ENCODE measurements around the gene CELF1. TPM values are rescaled to one million over a fixed set of nuclear protein-coding genes. Genes with fewer than 3 reads are reported as not detected.
"Not testable (repeated sequence)": the region's sequence is repeated elsewhere in the genome, so short reads cannot be mapped to it uniquely, and the experiment has no call there.

CELF1 gene
- total RNA-seq, 1 experiment from 2014 or later, result 74.4 TPM

DNA sequence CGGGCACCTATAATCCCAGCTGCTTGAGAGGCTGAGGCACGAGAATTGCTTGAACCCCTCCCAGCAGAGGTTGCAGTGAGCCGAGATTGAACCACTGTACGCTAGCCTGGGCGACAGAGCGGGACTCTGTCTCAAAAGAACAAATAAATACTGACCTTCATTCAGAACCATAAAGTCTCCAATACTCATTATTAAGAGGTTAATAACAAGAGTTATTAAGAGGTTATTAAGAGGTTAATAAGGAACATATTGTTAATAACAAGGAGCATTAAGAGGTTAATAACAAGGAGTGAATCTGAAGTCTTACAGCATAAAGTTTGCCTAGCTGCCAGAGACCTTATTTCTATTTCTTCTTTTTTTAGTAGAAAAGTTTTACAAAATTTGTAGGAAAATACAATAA, 7.6 kb downstream of the CELF1 start:
- DNase-seq (ENCODE audit: extremely low read depth, low read depth), result no peak

DNA sequence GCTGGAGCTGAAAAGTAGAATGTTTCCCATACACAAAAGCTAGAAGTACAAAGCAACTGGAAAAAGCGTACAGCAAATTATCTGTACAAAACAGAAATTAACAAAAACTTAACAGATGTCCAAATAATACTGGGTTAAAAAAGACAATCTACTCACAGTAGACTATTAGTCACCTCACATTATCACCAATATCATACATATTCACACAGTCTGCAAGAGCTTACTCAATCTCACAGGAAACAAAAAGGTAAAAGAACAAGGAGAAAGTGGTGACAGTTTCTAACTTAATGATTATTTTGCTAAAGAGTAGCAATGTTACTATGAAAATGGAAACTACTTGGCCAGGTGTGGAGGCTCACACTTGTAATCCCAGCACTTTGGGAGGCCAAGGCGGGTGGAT, 11.9 kb downstream of the CELF1 start:
- no peak for DNase-seq (ENCODE audit: extremely low read depth, low read depth)

DNA sequence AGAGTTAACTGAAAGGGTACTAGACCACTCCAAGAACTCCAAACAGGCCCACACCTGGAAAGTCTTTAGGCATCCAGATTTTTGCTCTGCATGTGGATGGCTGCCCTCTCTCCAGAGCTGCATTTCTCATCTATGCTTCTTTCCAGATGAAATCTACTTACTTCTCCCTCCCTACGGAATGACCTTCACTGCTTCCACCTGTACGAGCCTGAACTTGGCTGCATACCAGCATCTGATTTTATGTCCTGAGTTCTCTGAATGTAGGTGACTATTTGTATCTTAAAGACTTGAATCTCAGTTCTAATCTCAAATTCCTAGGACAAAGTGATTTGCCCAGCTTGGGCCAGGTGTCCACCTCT, 13.3 kb downstream of the CELF1 start:
- DNase-seq (ENCODE audit: extremely low read depth, low read depth), result no peak

DNA sequence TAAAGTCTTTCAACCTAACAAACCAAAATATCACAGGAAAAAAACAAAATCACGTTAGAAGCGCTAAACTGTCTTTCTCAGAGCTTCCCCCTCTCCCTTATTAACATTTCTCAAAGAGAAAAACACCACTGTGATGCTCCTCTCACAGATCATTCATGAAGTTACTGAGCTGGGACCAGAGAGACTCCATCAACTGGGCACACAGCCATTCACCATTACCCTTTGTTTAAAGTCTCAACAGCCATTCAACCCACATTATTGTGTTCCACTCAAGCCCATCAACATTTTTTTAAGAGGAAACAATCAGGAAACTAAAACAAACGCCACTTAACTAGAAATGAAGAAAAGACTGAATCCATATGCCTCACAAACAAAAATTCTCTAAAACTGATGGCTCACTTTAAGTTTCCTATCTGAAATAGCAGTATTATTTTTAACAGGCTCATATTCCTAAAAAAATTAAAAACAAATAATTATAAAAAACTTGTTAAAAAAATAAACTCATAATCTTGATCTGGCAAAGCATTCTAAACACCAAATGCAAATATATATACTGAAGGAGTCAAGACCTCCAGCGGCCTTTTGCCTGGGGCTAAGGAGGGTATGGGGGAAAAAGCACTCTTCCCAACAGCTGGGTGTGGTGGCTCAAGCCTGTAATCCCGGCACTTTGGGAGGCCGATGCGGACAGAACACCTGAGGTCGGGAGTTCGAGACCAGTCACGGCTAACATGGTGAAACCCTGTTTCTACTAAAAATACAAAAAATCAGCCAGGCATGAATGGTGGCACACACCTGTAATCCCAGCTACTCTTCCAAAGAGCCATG, 14.0 kb downstream of the CELF1 start:
- no peak for DNase-seq (ENCODE audit: extremely low read depth, low read depth)

DNA sequence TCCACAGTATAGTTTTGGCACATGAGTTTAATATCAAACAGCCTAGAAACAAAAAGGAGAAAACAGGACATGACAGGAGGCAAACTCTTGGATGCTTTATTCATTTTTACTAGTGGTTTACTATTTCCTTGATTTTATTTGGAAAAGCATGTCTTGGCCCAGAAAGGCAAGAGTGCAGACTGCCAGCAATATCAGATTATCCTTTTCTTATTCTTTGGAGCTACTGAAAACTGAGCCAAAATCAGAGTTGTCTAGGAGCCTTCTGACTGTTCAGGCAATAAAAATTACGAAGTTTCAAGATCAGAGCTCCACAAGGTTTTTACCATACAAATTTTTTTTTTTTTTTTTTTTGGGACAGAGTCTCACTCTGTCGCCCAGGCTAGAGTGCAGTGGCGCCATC, 16.0 kb downstream of the CELF1 start:
- no peak for DNase-seq (ENCODE audit: extremely low read depth, low read depth)

DNA sequence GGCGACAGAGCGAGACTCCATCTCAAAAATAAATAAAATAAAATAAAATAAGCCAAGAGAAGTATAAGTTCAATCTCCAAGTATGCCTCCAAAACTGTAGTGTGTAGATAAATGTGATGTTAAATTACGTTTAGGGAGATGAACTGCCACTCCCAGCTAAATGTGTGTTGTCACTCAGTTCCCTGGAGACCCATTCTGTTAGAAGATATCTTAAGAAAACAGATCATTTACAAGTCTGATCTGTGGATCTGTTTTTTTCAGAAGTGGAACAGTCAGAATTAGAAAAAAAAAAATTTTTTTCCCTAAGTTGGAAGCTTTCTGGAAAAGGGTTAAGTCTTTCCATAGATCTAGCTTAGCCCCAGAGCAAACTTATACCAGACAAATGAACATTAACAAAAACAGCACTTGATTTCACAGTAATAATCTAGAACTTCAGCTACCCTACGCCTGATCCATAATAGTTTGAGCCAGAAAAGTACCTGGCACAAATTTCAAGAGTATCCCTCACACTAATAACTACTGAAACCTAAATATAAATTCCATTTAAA, 18.2 kb downstream of the CELF1 start:
- no peak for DNase-seq (ENCODE audit: extremely low read depth, low read depth)

DNA sequence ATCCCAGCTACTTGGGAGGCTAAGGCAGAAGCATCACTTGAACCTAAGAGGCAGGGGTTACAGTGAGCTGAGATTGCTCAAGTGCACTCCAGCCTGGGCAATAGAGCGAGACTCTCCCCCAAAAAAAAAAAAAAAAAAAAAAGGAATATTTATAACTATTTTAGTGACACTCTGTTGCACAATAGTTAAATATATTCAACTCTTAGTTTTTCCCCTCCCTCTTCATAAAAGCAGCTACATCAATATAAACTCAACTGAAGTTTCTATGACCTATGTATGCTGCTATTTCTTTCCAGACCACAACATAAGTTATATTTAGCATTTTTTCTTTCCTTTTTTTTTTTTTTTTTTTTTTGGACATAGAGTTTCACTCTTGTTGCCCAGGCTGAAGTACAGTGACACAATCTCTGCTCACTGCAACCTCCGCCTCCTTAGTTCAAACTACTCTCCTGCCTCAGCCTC, 19.2 kb downstream of the CELF1 start:
- no peak for DNase-seq (ENCODE audit: extremely low read depth, low read depth)

DNA sequence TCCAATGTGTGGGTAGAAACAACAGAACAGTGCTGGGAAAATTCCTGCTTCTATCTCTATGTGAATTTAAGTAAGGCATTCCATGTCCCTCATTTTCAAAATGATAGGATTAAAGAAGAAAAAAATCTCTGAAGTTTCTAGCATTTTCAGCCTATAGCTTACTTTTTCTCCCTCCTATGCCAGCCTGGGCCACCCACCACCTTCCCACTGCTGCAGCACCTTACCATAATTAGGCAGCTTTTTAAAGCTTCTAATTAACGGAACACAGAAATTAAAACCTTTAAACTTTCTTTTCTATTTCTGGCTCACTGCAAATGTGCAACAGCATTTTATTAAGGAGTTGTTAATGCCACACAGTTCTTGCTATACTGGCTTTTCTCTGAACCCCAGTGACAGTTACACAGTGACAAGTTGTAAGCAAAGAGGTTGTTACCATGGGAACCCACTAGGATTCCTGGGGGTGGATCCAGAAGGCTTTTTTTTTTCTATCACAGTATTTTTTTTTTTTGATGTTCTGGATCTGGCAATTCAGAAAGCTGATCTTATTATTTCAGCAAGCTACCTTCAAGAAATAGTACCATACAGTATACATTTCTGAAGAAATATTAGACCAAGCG, 20.2 kb downstream of the CELF1 start:
- DNase-seq (ENCODE audit: extremely low read depth, low read depth), result no peak

DNA sequence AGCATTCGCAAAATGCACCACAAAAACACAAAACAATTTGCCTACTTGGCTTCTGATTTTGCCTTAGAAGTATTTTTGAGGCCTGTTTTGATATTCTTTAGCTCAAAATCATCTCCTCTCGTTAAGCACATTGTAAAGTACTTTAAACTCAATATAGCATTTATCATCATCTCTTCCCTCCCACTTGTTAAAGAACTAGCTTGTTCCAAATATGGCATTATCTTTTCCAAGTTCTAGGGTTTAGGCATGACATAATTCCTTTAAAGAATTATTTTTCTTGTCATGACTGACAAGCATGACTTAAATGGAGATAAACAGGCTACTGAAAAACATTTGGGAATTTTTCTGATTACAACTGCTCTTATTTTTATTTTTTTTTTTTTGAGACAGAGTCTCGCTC, 21.3 kb downstream of the CELF1 start:
- DNase-seq (ENCODE audit: extremely low read depth, low read depth), result no peak

DNA sequence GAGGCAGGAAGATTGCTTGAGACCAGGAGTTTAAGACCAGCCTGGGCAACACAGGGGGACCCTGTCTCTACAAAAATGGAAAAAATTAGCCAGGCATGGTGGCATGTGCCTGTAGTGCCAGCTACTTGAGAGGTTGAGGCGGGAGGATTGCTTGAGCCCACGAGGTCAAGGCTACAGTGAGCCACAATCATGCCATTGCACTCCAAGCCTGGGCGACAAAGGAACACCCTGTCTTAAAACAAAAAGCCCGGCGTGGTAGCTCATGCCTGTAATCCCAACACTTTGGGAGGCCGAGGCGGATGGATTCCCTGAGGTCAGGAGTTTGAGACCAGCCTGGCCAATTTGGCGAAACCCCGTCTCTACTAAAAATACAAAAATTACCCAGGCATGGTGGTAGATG, 22.2 kb downstream of the CELF1 start:
- DNase-seq (ENCODE audit: extremely low read depth, low read depth), result not testable (repeated sequence)

DNA sequence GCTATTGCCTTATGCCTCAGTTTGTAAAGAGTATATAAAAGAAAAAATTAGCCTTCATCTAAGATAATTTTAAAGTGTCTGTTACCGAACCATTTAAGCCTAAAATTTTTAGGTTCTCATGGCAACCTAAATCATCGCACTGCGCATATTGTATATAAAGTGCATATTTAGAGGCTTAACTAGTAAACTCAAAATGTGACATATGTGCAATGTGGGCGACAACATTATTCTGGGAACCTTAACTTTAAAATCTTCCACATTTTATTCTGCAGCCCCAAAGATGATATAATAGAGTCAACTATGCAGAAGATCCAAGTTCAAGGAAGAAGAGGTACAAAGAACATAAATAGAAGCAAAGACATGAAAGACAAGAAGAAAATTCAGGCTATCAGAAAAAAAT, 23.0 kb downstream of the CELF1 start:
- DNase-seq (ENCODE audit: extremely low read depth, low read depth), result no peak

DNA sequence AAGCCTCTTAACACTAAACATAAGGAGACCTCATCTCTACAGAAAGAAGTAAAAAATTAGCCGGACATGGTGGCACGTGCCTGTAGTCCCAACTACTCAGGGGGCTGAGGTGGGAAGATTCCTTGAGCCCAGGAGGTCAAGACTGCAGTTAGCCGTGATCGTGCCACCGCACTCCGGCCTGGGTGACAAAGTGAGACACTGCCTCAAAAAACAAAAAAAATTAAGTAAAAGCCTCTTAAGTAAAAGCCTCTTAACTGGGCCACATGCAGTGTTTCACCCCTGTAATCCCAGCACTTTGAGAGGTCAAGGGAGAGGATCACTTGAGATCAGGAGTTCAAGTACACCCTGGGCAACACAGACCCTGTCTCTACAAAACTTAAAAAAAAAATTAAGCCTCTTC, 25.7 kb downstream of the CELF1 start:
- DNase-seq (ENCODE audit: extremely low read depth, low read depth), result no peak

DNA sequence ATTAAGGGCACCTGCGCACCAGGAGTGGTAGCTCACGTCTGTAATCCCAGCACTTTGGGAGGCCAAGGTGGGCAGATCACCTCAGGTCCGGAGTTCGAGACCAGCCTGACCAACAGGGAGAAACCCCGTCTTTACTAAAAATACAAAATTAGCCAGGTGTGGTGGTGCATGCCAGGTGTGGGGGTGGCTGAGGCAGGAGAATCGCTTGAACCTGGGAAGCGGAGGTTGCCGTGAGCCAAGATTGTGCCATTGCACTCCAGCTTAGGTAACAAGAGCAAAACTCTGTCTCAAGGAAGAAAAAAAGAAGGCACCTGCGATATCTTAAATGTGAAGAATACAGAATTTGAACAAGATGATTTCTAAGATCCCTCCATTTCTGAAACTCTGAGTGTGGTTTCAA, 26.9 kb downstream of the CELF1 start:
- not testable (repeated sequence) for DNase-seq (ENCODE audit: extremely low read depth, low read depth)

DNA sequence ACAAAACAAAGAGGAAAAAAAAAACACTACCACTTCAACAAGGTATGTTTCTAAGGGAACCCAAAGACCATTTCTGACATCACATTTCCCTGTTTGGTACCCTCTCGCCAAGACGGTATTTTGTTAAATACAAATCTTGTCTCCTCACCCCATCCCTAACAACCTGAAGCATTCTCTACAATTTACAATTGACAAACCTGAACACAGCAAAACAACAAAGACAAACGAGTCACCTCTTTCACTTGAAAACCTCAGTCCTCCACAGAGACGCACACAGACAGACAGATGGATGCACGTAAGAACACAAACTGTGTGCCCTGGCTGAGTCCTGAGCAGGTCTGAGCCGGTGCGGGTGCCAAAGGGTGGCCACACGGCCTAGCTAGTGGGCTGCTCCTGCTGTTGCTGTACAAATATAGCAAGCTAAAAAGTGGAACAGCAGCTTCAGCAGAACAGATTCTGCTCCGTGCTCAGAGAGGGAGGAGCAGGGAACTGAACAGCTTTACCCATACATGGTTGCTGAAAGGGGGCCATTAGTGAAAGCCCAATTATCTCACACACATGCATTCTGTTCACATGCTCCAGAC, 28.5 kb downstream of the CELF1 start:
- DNase-seq (ENCODE audit: extremely low read depth, low read depth), result no peak

DNA sequence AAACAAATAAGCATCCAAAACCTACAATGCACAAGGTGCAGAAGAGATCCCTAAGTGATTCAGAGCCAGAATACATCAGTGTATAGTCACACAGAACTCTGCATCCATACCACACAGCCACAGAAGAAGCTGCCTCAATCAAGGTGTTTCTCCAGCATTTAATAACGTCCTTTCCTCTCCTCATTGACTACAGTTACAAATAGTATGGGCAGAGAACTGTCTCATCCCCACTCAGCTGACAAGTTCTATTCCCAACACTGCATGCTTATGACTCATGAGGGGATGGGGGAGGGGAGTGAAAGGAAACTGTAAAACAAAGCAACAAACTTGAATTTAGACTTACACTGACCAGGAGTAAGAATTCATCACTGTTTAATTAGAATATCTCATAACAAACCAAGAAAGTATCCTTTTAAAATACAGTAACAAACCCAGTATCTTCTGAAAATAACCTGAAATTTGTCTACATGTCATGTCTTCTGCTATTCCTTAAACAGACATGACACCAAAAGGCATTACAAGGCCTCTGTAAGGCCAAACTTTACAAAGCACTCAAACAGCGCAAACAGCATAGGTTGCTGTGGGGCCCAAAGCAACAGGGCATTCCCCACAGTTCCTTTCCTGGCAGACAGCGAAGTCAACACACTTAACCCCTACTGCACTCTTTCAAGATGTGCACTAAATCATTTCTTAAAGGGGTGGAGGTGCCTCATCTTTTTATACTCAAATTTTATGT, 29.3 kb downstream of the CELF1 start:
- peak; percentile 24 for DNase-seq (ENCODE audit: extremely low read depth, low read depth)

DNA sequence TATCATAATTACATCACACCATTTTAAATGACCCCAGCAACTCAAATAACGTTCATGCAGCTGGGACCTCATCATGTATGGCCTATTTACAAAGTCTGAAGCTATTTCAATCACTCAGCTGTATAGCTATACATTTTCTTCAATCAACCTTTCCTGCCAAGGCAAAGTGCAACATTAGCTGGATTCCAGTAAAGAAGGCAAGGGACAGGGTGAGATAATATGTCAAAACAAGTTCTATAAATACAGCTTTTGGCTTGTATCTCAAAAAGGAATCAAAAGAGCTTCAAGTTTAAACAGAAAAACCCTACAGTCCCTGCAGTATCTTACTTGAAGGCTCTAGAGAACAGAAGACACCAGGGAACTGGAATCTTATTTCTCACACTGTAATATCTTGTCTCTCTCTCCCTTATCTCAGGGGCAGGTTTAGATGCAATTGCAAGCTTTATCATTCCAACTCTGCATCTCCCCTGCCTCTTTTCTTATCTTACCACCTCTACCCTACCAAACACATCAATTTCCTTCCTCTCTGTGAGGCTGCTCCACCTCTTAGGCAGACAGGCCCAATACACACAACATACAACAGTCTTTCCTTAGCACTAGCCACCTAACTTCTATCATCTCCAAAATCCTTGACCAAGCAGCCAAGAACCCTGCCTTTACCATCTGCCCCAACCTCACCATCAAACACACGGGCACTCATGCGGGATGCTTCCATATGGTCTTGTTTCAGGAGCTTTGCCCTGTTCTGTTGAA, 34.5 kb downstream of the CELF1 start:
- no peak for DNase-seq (ENCODE audit: extremely low read depth, low read depth)

DNA sequence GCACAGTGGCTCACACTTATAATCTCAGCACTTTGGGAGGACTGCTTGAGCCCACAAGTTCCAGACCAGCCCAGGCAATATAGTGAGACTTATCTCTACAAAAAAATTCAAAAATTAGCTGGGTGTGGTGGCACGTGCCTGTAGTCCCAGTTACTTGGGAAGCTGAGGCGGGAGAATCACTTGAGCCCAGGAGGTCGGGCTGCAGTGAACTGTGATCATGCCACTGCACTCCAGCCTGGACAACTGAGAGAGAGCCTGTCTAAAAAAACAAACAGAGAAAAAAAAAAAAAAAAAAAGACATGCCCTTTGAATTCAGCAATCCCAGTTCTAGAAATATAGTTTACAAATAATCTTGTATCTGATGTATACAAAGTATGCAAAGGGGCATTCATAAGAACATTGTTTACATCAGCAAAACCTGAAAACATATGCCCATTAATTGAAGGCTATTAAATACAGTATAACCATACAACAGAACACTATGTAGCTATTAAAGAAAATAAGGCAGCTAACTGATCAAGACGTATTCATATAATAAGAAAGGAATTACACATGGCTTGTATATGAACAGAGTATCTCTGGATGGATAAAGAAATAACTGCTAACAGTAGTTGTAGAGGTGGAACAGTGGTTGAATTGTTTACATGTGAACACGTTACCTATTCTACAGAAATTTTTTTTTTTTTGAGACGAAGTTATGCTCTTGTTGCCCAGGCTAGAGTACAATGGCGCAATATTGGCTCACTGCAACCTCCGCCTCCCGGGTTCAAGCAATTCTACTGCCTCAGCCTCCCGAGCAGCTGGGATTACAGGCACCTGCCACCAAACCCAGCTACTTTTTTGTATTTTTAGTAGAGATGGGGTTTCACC, 35.7 kb downstream of the CELF1 start:
- no peak for DNase-seq (ENCODE audit: extremely low read depth, low read depth)

DNA sequence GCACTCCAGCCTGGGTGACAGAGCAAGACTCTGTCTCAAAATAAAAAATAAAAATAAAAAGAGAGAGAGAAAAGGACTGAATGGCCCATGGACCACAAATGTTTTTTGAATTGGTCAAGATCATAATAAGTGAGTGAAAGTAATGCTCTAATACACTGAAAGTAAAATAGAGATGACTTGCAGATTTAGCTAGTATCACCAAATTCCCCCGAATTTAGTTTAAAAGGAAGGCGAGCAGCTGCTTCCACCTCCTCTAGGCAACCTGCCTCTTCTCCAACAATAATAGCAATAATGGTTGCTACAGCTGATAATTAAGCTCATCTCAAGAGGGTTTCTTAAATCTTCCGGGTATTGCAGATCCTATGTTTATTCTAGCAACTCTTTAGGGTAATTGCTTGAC, 36.8 kb downstream of the CELF1 start:
- no peak for DNase-seq (ENCODE audit: extremely low read depth, low read depth)

All from NCI-H460 (cell line).